T-cell (primary cell): Measurements from ENCODE around the gene PRR35. TPM values are rescaled to one million over a fixed set of nuclear protein-coding genes. Genes with fewer than 3 reads are reported as not detected.

ENCODE experiments used
- ATAC-seq, 4 experiments: fragments of 200-7000 bp in 3 of 4; fragments of 150-1000 bp in 1 of 4; cut with Tn5 transposase; replicated peaks in 1 of 4; 1 replicate in 3 of 4; 2 replicates in 1 of 4; pipeline ENCODE4 v1.10.0; 2021; ENCODE audit warnings: moderate library complexity in 3 of 4, mild to moderate bottlenecking in 2 of 4, moderate number of reproducible peaks in 1 of 4
- CTCF ChIA-PET, 2 donors: fragments of 300-600 bp; sonication (Branson Sonifier 250); formaldehyde crosslinking; loops; one replicate each; lab custom pipeline; 2022; ENCODE audit warnings: antibody characterized with exemption in 2 of 2; lab: Charles Lee
- POLR2A ChIA-PET, 2 donors: fragments of 300-600 bp; sonication (Branson Sonifier 250); formaldehyde crosslinking; loops; one replicate each; lab custom pipeline; 2022; ENCODE audit warnings: antibody characterized with exemption in 2 of 2; lab: Charles Lee
- DNase-seq, 35 experiments: peaks; one replicate each; pipeline versions ENCODE4 v3.0.0 to v3.0.0-alpha.2; 2013 to 2023
- H3K27ac ChIP-seq: one replicate; pipeline ENCODE4 v1.5.1; 2013; ENCODE audit warnings: low read length
- H3K27me3 ChIP-seq, 2 experiments: replicated peaks in 1 of 2; 1 replicate in 1 of 2; 2 replicates in 1 of 2; pipeline versions ENCODE4 v1.6.1 to v1.7.0; 2013; ENCODE audit warnings: low read length in 1 of 2, mixed read lengths in 1 of 2; ENCODE audit not compliant: control insufficient read depth in 2 of 2, insufficient read depth in 2 of 2; ENCODE audit errors: extremely low read depth in 1 of 2
- H3K36me3 ChIP-seq, 2 donors: 1 replicate in 1 of 2; 2 replicates in 1 of 2; pipeline versions ENCODE4 v1.6.1 to v1.7.0; 2013; ENCODE audit warnings: low read length in 1 of 2; ENCODE audit not compliant: control insufficient read depth in 2 of 2, insufficient read depth in 1 of 2; ENCODE audit errors: extremely low read depth in 1 of 2
- H3K4me1 ChIP-seq, 2 experiments: 1 replicate in 1 of 2; 2 replicates in 1 of 2; pipeline versions ENCODE4 v1.6.1 to v1.7.0; 2013; ENCODE audit warnings: low read length in 2 of 2, mixed read lengths in 1 of 2; ENCODE audit not compliant: insufficient read depth in 2 of 2, control insufficient read depth in 1 of 2; ENCODE audit errors: extremely low read depth in 1 of 2
- H3K4me3 ChIP-seq, 2 donors: 1 replicate in 1 of 2; 2 replicates in 1 of 2; pipeline versions ENCODE4 v1.5.1 to v1.7.0; 2013; ENCODE audit warnings: mild to moderate bottlenecking in 2 of 2, low read length in 1 of 2, moderate library complexity in 1 of 2; ENCODE audit not compliant: control insufficient read depth in 1 of 2; ENCODE audit errors: extremely low read depth in 1 of 2
- H3K9me3 ChIP-seq: 2 replicates; pipeline ENCODE4 v1.7.0; 2013
- H3K27ac Mint-ChIP-seq, 2 donors: one replicate each; pipeline ENCODE4 v1.8.0; 2020 to 2021; ENCODE audit warnings: mild to moderate bottlenecking in 2 of 2, mixed read lengths in 2 of 2
- H3K27me3 Mint-ChIP-seq, 2 donors: one replicate each; pipeline ENCODE4 v1.8.0; 2021 to 2022; ENCODE audit warnings: mixed read lengths in 2 of 2
- H3K36me3 Mint-ChIP-seq: one replicate; pipeline ENCODE4 v1.8.0; 2021; ENCODE audit warnings: mixed read lengths
- H3K4me1 Mint-ChIP-seq, 3 donors: one replicate each; pipeline ENCODE4 v1.8.0; 2020 to 2022; ENCODE audit warnings: mixed read lengths in 3 of 3, mild to moderate bottlenecking in 1 of 3
- H3K4me3 Mint-ChIP-seq, 3 donors: one replicate each; pipeline ENCODE4 v1.8.0; 2020 to 2022; ENCODE audit warnings: mild to moderate bottlenecking in 3 of 3, mixed read lengths in 3 of 3, moderate library complexity in 3 of 3
- H3K9me3 Mint-ChIP-seq, 3 donors: one replicate each; pipeline ENCODE4 v1.8.0; 2020 to 2022; ENCODE audit warnings: mixed read lengths in 3 of 3
- WGBS: methylation state at CpG from one replicate; pipeline ENCODE4 v1.1.5; 2013; ENCODE audit warnings: missing lambda C conversion rate; ENCODE audit not compliant: insufficient coverage; 5-methylcytosine and 5-hydroxymethylcytosine counted together
- total RNA-seq, 35 experiments: library from RNA in 6 of 35; stranded (reverse) in 6 of 35; fragments of 120-200 nt in 1 of 35; gene quantifications; one replicate each; pipeline versions ENCODE4 v1.2.1 to v1.2.4 and lab custom pipeline; 2013 to 2026

The PRR35 gene
- total RNA-seq, 5 donors from 2014 or later (not counting 1 experiment from before 2014, with no cell fraction given), result not detected

- no peaks in the 10 kb centered on the region for H3K9me3 Mint-ChIP-seq
- H3K27me3 Mint-ChIP-seq, result peaks cover 0 to 8% of the 10 kb centered on the region in 2 donors
- H3K27ac ChIP-seq, result no peak overlapping the region
- POLR2A ChIA-PET, result no interaction called here
- H3K4me3 ChIP-seq, result no peak overlapping the region
- peaks cover 3% of the 10 kb centered on the region for H3K36me3 Mint-ChIP-seq
- H3K27me3 ChIP-seq, result peaks cover 0 to 24% of the 10 kb centered on the region in 2 experiments
- DNase-seq (no peak), ATAC-seq (no peak)
- H3K4me1 Mint-ChIP-seq, result no peaks in the 10 kb centered on the region
- H3K4me1 ChIP-seq, result no peaks in the 10 kb centered on the region
- CTCF ChIA-PET, result no interaction called here
- WGBS, result 93% methylated on average over 8 of the region's 11 CpGs
- no peaks in the 10 kb centered on the region for H3K9me3 ChIP-seq
- H3K36me3 ChIP-seq, result peaks cover 12 to 16% of the 10 kb centered on the region in 2 donors
- H3K4me3 Mint-ChIP-seq, result no peak overlapping the region
- H3K27ac Mint-ChIP-seq, result no peak overlapping the region
Observed at GRCh38 chr16:554297-554621, 5.9 kb upstream of the PRR35 start.

GRCh38 chr16:554640-555365, 5.4 kb upstream of the PRR35 start:
- Histone ChIP-seq H3K4me3 (no peak overlapping the region), H3K4me1 (peaks cover 0 to 4% of the 10 kb centered on the region in 2 experiments), H3K9me3 (no peaks in the 10 kb centered on the region), H3K36me3 (peaks cover 10 to 12% of the 10 kb centered on the region in 2 donors), H3K27ac (no peak overlapping the region), H3K27me3 (peaks cover 0 to 29% of the 10 kb centered on the region in 2 experiments)
- DNase-seq (peak in 1 of 35 experiments; percentile 19), ATAC-seq (no peak)
- ChIA-PET POLR2A (no interaction called here), CTCF (no interaction called here)
- no peak overlapping the region for H3K4me3 Mint-ChIP-seq
- H3K36me3 Mint-ChIP-seq, result peaks cover 3% of the 10 kb centered on the region
- 90% methylated on average over 41 of the region's 54 CpGs for WGBS
- H3K4me1 Mint-ChIP-seq, result no peaks in the 10 kb centered on the region
- H3K27me3 Mint-ChIP-seq, result peaks cover 0 to 10% of the 10 kb centered on the region in 2 donors
- no peak overlapping the region for H3K27ac Mint-ChIP-seq
- H3K9me3 Mint-ChIP-seq, result no peaks in the 10 kb centered on the region

DNA sequence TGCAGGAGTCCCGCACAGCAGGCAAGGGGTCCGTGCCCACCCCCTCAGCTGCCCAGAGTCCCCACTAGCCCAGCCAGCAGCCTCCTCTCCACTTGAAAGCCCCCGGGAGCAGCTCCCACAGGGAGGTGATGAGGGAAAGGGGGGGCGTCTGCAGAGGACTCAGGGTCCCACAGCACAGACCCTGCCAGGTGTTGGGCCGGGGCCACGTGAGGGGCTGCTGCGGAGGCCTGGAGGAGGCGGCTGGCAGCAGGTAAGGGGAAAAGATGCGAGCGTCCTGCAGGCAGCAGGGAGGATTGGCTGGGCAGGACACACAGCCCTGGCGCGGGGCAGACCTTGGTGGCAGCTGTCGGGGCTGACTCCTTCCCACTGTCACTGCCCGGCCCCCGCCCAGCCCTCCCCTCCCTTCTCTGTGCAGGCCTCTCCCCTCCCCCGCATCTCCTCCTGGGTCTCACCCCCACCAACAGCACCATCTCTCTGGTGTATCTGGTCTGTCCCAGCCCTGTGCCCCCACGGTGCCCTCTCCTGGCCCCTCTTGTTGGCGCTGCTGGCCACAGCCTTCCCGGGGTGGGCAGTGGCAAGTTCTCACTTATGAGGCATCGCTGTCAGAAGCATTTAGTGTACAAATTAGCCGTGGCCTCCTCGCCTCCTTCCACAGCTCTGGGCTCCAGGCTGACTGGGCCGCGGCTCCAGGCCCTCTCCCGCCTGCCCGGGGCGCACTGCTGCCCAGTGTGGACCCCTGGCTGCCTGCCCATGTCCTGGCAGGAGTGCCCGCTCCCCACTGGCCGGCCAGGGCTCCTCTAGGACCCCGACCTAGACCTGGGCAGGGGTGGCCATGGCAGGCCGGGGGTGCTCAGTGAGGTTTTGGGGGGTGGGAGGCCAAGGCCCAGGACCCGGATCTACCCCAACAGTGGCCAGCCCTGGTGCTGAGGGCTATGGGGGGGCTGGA, 4.4 kb upstream of the PRR35 start:
- Histone ChIP-seq H3K4me3 (no peak overlapping the region), H3K4me1 (peaks cover 0 to 4% of the 10 kb centered on the region in 2 experiments), H3K36me3 (peaks cover 10 to 12% of the 10 kb centered on the region in 2 donors), H3K9me3 (no peaks in the 10 kb centered on the region), H3K27ac (no peak overlapping the region), H3K27me3 (peaks cover 0 to 30% of the 10 kb centered on the region in 2 experiments)
- Mint-ChIP-seq H3K27ac (no peak overlapping the region), H3K36me3 (peaks cover 3% of the 10 kb centered on the region), H3K27me3 (peaks cover 0 to 10% of the 10 kb centered on the region in 2 donors), H3K4me1 (no peaks in the 10 kb centered on the region), H3K4me3 (no peak overlapping the region), H3K9me3 (no peaks in the 10 kb centered on the region)
- DNase-seq, result no peak
- CTCF ChIA-PET, result no interaction called here
- POLR2A ChIA-PET, result no interaction called here
- ATAC-seq, result no peak
- 92% methylated on average over 23 of the region's 32 CpGs for WGBS

DNA sequence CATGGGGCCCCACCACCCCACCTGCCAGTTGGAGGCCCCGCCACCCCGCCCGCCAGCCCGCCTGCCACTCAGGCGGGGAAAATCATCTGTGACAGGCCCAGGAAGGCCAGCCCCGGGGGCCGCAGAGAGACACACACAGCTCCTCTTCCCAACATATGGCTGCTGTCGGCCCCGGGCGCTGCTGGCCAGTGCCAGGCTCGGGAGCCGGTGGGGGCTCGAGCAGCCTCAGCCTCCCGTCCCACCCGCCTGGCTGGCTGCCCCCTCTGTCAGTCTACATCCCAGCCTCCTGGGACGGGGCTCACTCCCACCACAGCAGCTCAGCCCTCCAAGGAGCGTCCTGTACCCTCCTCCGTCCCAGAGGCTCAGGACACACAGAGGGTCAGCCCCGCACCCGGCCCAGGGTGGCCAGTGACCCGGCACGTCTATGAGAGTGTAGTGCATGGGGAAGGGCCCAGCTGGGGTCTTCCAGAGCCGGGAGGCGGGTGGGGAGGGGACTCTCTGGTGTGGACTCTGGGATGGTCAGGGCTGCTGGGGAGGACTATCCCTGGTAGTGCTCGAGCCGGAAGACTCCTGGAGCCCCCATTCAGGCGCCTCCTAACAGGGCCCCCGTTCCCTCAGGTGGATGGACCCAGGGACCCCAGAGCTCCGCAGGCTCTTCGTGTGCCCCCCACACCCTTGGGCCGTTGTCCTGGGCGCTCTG, 3.6 kb upstream of the PRR35 start:
- H3K27me3 ChIP-seq, result peaks cover 0 to 38% of the 10 kb centered on the region in 2 experiments
- 91% methylated on average over 26 of the region's 32 CpGs for WGBS
- ATAC-seq (no peak), DNase-seq (no peak)
- H3K27ac ChIP-seq, result no peak overlapping the region
- no peaks in the 10 kb centered on the region for H3K9me3 ChIP-seq
- H3K27ac Mint-ChIP-seq, result no peak overlapping the region
- peaks cover 3% of the 10 kb centered on the region for H3K36me3 Mint-ChIP-seq
- H3K4me1 ChIP-seq, result peaks cover 0 to 4% of the 10 kb centered on the region in 2 experiments
- H3K4me3 ChIP-seq, result no peak overlapping the region
- no peaks in the 10 kb centered on the region for H3K4me1 Mint-ChIP-seq
- no peaks in the 10 kb centered on the region for H3K9me3 Mint-ChIP-seq
- POLR2A ChIA-PET, result no interaction called here
- H3K4me3 Mint-ChIP-seq, result no peak overlapping the region
- CTCF ChIA-PET, result no interaction called here
- peaks cover 7% of the 10 kb centered on the region in 2 donors for H3K36me3 ChIP-seq
- H3K27me3 Mint-ChIP-seq, result peaks cover 0 to 10% of the 10 kb centered on the region in 2 donors

- peaks cover 0 to 4% of the 10 kb centered on the region in 2 experiments for H3K4me1 ChIP-seq
- H3K27ac ChIP-seq, result no peak overlapping the region
- 86% methylated on average over 18 of the region's 23 CpGs for WGBS
- no peaks in the 10 kb centered on the region for H3K9me3 ChIP-seq
- H3K27me3 Mint-ChIP-seq, result peaks cover 0 to 16% of the 10 kb centered on the region in 2 donors
- H3K4me1 Mint-ChIP-seq, result peaks cover 0 to 2% (median 0%) of the 10 kb centered on the region in 3 donors
- peaks cover 0 to 41% of the 10 kb centered on the region in 2 experiments for H3K27me3 ChIP-seq
- no peak for ATAC-seq
- CTCF ChIA-PET, result no interaction called here
- no peaks in the 10 kb centered on the region for H3K9me3 Mint-ChIP-seq
- peaks cover 3% of the 10 kb centered on the region for H3K36me3 Mint-ChIP-seq
- no peak overlapping the region for H3K4me3 ChIP-seq
- no peak overlapping the region for H3K4me3 Mint-ChIP-seq
- H3K36me3 ChIP-seq, result no peaks in the 10 kb centered on the region
- POLR2A ChIA-PET, result no interaction called here
- H3K27ac Mint-ChIP-seq, result no peak overlapping the region
- DNase-seq, result no peak
Observed at GRCh38 chr16:557463-558297, 2.5 kb upstream of the PRR35 start.
